ENCODE data around the gene NEDD4L.

NEDD4L gene

GRCh38 chr18:58229162-58229561 lies 185.1 kb downstream of the NEDD4L start:
- DNase-seq (ENCODE audit: low read depth) = no peak
- TF ChIP-seq MYC (IDR thresholded peaks at IDR 0.05; ENCODE audit: low read depth, low read length) = no peak
- TF ChIP-seq, protein P1, sequence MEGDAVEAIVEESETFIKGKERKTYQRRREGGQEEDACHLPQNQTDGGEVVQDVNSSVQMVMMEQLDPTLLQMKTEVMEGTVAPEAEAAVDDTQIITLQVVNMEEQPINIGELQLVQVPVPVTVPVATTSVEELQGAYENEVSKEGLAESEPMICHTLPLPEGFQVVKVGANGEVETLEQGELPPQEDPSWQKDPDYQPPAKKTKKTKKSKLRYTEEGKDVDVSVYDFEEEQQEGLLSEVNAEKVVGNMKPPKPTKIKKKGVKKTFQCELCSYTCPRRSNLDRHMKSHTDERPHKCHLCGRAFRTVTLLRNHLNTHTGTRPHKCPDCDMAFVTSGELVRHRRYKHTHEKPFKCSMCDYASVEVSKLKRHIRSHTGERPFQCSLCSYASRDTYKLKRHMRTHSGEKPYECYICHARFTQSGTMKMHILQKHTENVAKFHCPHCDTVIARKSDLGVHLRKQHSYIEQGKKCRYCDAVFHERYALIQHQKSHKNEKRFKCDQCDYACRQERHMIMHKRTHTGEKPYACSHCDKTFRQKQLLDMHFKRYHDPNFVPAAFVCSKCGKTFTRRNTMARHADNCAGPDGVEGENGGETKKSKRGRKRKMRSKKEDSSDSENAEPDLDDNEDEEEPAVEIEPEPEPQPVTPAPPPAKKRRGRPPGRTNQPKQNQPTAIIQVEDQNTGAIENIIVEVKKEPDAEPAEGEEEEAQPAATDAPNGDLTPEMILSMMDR (IDR thresholded peaks at IDR 0.05; ENCODE audit: low read depth, low read length) = no peak
- TF ChIP-seq, protein P2, sequence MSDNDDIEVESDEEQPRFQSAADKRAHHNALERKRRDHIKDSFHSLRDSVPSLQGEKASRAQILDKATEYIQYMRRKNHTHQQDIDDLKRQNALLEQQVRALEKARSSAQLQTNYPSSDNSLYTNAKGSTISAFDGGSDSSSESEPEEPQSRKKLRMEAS (IDR thresholded peaks at IDR 0.05; ENCODE audit: low read depth, low read length) = no peak
- TF ChIP-seq POLR2A (IDR thresholded peaks at IDR 0.05; ENCODE audit: extremely low read depth, insufficient read length) = no peak
- no peak overlapping the region for H3K4me3 ChIP-seq (ENCODE audit: low read depth, low read length)

DNA sequence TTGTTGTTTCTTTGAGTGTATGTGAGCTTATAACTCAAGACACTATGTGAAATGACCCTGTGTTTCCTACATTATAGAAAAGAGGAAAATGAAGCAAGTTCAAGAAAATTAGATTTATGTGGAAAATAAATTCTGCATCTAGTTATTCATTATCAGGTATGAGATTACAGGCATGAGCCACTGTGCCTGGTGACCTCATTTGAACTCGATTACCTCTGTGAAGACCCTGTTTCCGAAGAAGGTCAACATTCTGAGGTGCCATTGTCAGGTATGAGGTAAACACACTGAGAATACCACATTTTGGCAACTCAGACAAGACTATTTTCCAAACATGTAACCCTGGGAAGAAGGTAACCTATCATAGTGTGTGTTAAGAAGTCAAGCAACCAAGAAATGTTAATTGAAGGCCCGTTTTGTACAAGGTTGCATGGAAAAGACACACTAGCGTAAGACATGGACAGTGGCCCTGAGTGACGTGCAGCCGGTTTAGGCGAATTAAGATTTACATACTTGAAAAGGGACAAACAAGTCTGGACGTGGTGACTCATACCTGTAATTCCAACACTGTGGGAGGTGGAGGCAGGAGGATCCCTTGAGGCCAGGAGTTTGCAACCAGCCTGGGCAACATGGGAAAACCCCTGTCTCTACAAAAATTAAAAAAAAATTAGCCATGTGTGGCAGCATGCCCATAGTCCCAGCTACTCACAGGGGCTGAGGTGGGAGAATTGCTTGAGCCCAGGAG lies 186.6 kb downstream of the NEDD4L start:
- H3K4me3 ChIP-seq (ENCODE audit: low read depth, low read length) = no peak overlapping the region
- TF ChIP-seq, protein P1 (IDR thresholded peaks at IDR 0.05; ENCODE audit: low read depth, low read length) = no peak
- TF ChIP-seq, protein P2 (IDR thresholded peaks at IDR 0.05; ENCODE audit: low read depth, low read length) = no peak
- TF ChIP-seq MYC (IDR thresholded peaks at IDR 0.05; ENCODE audit: low read depth, low read length) (no peak), POLR2A (IDR thresholded peaks at IDR 0.05; ENCODE audit: extremely low read depth, insufficient read length) (no peak)
- DNase-seq (ENCODE audit: low read depth) = no peak

DNA sequence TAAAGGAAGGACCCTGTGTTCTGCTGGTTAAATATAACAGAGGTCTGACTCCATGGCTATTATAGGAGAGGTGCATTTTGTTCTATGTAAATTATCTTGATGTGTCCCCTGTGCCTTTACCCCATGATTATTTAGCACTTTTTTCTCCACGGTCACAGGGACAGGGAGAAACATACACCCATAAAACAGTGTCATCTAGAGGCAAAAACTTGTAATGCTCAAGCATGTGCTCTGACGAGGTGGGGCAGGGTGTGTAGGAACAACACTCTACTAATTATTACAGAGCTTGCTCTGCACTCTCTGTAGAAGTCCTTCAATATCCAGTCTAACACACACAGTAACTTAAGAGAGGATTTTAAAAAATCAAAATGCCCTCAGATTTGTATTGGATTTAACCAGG lies 187.9 kb downstream of the NEDD4L start:
- peak; percentile 12 for DNase-seq (ENCODE audit: low read depth)
- no peak overlapping the region for H3K4me3 ChIP-seq (ENCODE audit: low read depth, low read length)
- TF ChIP-seq, protein P1 (IDR thresholded peaks at IDR 0.05; ENCODE audit: low read depth, low read length) = peak; percentile 20
- TF ChIP-seq MYC (IDR thresholded peaks at IDR 0.05; ENCODE audit: low read depth, low read length) (no peak), POLR2A (IDR thresholded peaks at IDR 0.05; ENCODE audit: extremely low read depth, insufficient read length) (no peak)
- TF ChIP-seq, protein P2 (IDR thresholded peaks at IDR 0.05; ENCODE audit: low read depth, low read length) = 0 out of 2 replicates have a peak, but pooled peaks have one; percentile 37

DNA sequence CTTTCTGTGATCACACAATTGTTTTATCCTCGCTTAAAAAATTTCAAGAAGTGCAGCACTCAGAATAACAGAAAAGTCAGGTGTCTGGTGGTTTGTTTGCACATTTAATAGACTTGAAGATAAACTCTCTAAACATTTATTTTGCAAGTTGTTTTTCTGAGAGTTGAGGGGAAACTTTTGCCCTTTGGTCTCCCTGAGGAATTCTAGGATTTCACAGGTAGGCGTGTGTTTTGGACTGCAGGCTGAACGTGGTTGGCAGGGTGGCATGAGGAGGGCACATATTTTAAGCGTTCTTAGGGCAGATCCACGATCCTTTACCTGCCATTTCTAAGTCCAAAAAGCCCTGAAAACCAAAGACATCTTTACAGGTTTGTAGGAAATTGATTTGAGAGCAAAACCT lies 188.6 kb downstream of the NEDD4L start:
- DNase-seq (ENCODE audit: low read depth) = no peak
- no peak overlapping the region for H3K4me3 ChIP-seq (ENCODE audit: low read depth, low read length)
- TF ChIP-seq MYC (IDR thresholded peaks at IDR 0.05; ENCODE audit: low read depth, low read length) = no peak
- TF ChIP-seq, protein P1 (IDR thresholded peaks at IDR 0.05; ENCODE audit: low read depth, low read length) = no peak
- TF ChIP-seq, protein P2 (IDR thresholded peaks at IDR 0.05; ENCODE audit: low read depth, low read length) = no peak
- TF ChIP-seq POLR2A (IDR thresholded peaks at IDR 0.05; ENCODE audit: extremely low read depth, insufficient read length) = no peak

DNA sequence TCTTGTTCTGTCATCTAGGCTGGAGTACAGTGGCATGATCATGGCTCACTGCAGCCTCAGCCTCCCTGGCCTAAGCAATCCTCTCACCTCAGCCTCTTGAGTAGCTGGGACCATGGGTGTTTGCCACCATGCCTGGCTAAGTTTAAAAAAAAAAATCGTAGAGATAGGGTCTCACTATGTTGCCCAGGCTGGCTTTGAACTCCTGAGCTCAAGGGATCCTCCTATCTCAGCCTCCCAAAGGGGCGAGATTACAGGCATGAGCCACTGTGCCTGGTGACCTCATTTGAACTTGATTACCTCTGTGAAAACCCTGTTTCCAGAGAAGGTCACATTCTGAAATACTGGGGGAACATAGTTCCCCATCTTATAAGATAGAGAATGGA lies 190.3 kb downstream of the NEDD4L start:
- TF ChIP-seq, protein P2 (IDR thresholded peaks at IDR 0.05; ENCODE audit: low read depth, low read length) = no peak
- TF ChIP-seq, protein P1 (IDR thresholded peaks at IDR 0.05; ENCODE audit: low read depth, low read length) = no peak
- TF ChIP-seq POLR2A (IDR thresholded peaks at IDR 0.05; ENCODE audit: extremely low read depth, insufficient read length) (no peak), MYC (IDR thresholded peaks at IDR 0.05; ENCODE audit: low read depth, low read length) (no peak)
- DNase-seq (ENCODE audit: low read depth) = no peak
- H3K4me3 ChIP-seq (ENCODE audit: low read depth, low read length) = no peak overlapping the region
